GM19372 (cell line): ENCODE data around the gene MTIF2.
"Not testable (repeated sequence)": the region's sequence is repeated elsewhere in the genome, so short reads cannot be mapped to it uniquely, and the experiment has no call there.

Source experiments
- ATAC-seq: cut with Tn5 transposase; IDR thresholded peaks from one replicate; pipeline ENCODE4 v1.9.1; 2021; ENCODE audit warnings: mild to moderate bottlenecking, low read depth, moderate library complexity; ENCODE audit not compliant: unreplicated experiment

MTIF2 gene, protein sequence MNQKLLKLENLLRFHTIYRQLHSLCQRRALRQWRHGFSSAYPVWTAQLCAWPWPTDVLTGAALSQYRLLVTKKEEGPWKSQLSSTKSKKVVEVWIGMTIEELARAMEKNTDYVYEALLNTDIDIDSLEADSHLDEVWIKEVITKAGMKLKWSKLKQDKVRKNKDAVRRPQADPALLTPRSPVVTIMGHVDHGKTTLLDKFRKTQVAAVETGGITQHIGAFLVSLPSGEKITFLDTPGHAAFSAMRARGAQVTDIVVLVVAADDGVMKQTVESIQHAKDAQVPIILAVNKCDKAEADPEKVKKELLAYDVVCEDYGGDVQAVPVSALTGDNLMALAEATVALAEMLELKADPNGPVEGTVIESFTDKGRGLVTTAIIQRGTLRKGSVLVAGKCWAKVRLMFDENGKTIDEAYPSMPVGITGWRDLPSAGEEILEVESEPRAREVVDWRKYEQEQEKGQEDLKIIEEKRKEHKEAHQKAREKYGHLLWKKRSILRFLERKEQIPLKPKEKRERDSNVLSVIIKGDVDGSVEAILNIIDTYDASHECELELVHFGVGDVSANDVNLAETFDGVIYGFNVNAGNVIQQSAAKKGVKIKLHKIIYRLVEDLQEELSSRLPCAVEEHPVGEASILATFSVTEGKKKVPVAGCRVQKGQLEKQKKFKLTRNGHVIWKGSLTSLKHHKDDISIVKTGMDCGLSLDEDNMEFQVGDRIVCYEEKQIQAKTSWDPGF

DNA sequence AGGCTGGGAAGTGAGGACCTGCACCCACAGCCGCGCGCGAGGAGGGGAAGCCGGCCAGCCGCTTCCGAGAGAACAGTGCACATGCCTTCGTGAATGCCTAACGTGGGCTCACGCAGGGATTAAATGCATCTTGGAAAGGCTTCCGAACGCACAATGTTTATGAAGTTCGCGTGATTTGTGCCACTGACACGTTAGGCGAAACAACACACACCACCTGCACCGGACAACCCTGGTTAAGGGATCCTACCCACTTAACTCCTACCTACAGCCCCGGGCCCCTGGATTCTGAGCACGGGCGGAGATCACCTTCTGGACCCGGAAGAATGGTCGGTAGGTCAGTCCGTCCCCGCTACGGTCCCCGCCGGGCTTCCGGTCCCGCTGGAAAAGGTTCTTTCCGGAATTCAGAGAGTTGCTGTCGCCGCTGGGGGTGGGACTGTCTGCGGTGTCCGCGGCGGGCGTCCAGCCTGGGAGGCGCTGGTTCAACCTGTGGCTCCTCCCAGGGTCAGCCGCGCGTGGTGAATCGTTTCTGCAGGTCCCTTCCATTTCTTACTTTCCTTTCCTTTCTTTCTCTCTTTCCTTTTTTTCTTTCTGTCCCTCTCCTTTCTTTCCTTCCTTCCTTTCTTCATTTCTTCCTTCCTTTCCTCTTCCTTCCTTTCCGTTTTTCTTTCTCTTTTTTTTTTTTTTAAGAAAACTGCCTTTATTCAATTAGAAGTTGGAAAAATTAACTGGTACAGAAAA, at the start of gene MTIF2:
TSS of gene MTIF2 (minus strand) at position 325 of the 738 bp plus-strand sequence. CDS start 5,373 bp downstream, outside the sequence.
- ATAC-seq, result peak; percentile 99

DNA sequence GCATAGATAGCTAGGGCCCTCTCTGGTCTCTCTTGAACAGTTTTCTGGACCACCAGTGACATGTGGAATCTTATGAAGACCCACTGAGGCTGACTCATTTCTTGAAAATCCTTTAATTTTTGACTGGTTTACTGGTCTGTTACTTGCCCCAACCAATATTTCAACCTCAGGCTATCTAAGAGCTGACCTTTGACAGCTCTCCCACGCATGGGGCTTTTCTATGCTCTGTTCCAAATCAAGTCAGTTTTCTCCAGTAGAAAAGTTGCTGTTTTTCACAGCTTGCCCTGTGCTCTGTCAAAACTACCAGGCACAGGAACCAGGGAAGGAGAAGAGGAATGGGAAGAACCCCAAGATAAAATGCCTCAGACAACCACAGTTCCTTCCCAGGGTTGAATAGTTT, 46.0 kb upstream of the MTIF2 start:
- no peak for ATAC-seq

DNA sequence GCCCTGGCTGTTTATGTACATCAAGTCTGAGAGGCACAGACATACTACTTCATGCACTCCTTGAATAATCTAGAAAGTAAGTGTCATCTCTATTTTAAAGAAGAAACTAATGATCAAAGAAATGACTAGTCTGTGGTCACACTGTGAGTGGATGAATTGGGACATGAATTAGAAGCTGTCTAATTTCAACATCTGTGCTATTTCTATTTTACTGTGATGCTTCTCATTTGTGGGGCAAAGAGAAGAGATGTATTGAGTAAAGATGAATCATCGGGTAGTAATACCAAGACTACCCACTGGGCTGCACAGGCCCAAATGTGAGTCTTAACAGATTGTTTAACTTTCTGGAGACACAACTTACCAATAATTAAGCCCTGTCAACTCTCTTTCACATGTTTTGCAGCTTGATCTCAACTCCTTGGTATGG, 42.4 kb upstream of the MTIF2 start:
- ATAC-seq, result peak; percentile 85

DNA sequence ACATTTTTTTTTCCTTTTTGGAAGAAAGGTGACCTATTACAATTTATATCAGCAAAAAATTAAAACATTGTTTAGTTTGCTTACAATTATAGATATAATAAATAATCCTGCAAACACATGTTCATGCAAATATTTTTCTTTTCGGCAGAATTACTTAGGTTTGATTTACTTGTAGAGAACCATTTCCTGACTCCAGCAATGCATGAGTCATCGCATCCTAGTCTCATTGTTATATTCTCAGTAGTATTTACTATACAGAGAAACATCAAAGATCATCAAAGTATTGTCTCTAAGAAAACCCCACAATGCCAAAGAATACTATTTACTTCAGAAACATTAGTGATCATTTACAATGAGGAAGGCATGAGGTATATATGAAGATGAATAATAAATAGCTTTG, 40.4 kb upstream of the MTIF2 start:
- no peak for ATAC-seq

DNA sequence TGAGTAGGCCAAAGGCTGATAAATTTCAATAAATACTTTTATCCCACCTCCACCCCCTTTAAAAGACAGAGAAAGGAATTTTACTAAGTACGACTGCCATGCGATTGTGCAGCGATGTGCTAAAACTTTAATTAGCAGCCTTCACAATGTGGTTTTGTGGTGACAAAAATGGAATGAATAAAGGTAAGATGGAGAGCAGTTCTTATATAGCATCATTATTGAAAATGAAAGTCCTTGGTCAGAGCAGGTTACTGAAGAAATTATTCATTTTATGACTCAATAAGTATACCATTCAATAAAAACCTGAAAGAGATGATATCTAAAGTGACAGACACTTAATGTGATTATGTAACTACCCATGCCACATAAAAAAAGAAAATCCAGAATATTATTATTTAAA, 33.2 kb upstream of the MTIF2 start:
- peak; percentile 55 for ATAC-seq

DNA sequence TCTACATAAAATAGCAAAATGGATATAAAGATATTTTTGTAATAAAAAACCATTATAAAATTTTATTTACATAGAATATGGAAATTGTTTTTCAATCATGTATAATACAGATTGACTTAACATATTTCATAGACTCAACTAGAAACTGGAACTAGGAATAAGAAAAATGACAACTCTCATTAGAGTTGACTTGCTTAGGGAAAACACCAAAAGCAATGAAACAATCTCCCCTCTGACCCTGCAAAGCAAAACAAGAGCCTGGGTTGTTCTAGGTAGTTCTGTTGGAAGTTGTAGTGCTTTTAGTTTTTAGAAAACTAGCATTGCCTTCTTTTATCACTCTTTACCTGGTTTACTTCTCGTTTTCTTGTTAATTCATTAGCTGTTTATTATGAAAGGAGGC, 32.2 kb upstream of the MTIF2 start:
- ATAC-seq, result no peak

DNA sequence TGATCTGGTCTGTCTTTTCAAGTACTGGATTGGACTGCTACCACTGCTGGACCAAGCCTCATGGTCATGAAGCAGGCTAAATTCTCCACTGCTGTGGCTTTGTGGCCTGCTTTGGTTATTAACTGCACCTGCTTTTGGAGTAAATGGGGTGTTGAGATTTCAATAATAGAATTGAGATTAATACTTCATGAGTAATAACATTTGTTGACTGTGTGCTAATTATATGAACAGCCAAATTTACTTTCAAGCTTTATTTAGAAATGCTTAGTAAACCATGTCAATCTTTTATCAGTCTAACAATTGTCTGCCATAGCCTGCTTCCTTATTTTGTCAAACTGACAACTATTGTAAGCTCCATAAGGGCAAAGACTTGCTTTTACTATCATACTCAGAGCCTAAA, 27.4 kb upstream of the MTIF2 start:
- no peak for ATAC-seq

DNA sequence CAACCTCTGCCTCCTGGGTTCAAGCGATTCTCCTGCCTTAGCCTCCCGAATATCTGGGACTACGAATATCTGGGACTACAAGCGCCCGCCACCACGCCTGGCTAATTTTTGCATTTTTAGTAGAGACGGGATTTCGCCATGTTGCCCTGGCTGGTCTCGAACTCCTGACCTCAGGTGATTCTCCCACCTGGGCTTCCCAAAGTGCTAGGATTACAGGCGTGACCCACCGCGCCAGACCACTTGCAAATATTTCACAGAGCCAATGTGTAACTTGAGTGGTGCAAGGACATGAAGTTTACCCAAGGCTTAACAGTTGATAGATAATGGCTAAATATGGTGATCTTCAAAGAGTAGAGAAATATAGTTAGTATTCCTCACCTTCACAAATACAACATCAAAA, 14.1 kb upstream of the MTIF2 start:
- no peak for ATAC-seq

DNA sequence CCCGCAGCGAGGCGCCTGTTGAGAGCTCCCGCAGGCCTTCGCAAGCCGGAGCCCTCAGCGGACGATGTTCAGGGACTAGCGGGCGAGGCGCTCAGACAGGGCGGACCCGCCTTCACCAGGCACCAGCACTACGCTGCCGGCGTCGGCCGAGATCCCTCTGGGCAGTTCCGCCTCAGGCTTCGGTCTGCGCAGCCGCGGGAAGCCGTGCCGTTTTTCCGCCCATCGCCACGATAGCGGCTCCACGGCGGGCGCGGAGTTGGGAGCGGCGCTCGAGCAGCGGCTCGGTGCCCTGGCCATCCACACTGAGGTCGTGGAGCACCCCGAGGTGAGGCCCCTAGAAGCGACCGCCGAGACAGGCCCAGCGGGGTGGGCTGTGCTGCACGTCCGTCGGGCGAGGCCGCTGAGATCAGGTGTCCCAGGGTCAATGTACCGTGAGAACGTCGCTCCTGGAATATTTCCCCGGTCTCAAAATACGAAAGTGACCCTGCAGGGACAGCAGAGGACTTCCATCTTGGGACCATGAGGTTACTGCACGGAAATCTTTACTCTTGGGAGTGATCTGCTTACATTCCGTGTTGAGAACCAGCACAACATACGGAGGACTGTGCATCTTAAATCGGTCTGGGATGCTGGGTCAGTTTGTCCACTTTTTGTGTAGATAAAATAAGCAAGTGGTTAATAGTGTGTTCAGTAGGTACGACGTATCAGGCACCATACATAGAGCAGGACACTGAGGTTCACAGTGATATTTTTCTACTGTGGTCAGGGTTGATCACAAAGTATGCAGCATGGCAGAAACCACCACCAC, 13.3 kb upstream of the MTIF2 start:
- ATAC-seq, result peak; percentile 96

DNA sequence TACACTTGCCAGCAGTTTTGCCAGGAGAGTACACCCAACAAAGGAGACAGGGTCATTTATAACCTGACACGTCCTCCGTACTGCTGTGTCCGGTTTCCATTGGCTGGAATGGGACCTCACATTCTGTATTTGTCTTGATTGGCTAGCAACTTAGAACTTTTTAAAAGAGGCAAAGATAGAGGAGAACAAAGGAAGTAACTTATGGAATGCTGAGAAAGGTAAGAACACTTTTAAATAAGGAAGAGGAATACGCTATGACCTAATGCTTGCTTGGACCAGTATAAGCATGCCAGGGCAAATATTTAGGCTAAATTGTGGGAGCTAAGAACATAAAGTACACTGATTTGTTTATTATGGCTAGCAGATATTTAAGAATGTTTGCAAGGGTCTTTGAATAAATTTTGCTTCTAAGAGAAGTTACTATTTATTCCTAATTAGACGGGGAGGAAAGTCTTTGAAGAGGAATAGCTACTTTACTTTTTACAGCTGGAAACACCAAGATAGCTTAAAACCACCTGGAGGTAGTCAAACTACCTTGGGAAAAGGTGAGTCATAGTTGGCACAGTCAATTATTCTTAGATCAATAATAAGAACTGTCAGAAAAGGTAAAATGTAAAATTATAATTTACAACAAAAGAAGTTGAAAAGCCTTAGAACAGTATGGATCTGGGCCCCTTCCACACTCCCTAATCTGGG, 12.0 kb upstream of the MTIF2 start:
- not testable (repeated sequence) for ATAC-seq

DNA sequence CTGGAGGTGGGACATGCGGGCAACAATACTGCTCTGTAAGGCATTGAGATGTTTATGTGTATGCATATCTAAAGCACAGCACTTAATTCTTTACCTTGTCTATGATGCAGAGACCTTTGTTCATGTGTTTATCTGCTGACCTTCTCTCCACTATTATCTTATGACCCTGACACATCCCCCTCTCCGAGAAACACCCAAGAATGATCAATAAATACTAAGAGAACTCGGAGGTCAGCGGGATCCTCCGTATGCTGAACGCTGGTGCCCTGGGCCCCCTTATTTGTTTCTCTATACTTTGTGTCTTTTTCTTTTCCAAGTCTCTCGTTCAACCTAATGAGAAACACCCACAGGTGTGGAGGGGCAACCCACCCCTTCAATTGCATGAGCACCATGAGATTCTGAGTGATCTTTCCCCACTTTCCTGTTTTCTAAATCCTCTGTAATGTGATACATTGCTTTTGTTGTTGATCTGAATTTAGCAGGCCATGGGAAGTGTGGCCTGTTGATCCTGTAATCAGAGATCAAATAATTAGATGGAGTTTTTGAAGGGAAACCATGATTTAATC, 10.9 kb upstream of the MTIF2 start:
- ATAC-seq, result not testable (repeated sequence)

DNA sequence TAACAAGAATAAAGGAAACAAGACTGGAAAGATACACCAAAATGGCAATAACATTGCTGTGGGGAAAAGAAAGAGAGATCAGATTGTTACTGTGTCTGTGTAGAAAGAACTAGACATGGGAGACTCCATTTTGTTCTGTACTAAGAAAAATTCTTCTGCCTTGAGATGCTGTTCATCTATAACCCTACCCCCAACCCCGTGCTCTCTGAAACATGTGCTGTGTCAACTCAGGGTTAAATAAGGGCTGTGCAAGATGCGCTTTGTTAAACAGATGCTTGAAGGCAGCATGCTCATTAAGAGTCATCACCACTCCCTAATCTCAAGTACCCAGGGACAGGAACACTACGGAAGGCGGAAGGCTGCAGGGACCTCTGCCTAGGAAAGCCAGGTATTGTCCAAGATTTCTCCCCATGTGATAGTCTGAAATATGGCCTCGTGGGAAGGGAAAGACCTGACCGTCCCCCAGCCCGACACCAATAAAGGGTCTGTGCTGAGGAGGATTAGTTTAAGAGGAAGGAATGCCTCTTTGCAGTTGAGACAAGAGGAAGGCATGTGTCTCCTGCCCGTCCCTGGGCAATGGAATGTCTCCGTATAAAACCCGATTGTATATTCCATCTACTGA, 10.3 kb upstream of the MTIF2 start:
- ATAC-seq, result not testable (repeated sequence)

DNA sequence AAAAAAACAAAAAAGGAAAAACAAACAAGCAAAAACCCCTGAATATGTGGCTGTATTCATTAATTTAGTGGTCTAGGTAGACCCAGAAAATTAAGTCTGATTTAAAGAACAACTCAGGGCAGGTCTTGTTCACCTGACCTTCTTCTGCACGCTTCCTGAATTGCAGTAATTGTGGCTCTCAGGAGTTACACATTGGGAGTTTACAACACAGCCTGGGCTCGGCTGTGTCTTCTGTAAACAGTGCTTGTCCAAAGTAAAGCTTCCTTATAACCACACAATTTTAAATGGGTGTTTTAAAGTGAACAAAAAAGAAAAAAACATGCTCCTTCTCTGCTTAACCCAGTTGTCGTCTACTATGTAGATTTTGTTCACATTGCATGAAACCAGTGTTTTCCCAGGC, 8.3 kb upstream of the MTIF2 start:
- no peak for ATAC-seq

DNA sequence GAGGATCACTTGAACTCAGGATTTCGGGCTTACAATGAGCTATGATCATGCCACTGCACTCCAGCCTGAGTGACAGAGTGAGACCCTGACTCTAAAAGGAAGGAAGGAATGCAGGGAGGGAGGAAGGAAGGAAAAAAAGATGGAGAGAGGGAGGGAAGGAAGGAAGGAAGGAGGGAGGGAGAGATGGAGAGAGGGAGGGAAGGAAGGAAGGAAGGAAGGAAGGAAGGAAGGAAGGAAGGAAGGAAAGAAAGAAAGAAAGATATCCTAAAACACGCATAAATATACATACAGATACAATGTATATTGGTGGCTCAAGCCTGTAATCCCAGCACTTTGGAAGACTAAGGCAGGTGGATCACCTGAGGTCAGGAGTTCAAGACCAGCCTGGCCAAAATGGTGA, 5.3 kb upstream of the MTIF2 start:
- not testable (repeated sequence) for ATAC-seq

DNA sequence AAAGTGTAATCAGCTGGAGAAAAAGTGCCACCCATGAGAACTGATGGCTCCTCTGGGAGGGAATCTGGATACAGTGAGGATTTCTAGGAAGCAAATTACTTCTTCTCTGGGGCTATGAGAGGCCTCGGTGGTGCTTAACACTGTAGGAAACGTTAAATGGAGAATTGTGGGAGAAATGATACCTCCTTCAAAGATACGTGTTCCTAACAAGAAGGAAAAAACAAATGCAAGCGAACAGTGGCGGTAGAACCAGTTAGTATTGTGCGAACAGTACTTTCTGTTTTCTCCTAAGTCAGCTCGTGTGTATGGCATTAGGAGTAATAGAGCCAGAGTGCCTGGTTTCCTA, 587 bp upstream of the MTIF2 start:
- no peak for ATAC-seq

DNA sequence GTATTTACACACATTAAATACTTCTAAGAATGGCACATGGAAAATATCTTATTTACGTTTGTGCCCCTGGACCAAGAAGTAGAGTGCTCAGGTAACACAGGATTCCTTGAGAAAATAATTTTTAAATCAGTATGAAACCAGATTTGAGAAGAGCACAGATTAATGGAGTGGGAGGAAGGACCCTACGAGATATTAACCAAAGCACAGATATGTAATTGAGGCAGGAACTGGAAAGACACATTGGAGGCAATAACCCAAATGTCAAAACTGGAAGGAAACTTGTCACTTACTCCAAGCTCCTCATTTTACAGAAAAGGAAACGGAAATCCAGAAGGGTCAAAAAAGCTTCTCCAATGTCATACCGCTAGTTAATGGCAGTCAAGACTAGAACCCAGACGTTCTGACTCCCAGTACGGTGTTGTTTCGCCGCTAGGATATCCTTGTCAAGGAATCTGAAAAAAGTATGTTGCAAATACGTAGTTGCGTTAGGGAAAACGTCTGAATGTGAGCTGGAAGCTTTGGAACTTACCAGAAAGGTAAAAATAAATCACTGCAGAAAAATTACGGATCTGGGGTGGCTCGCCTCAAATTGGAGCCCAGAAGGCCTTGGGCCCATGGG, 634 bp downstream of the MTIF2 start:
- no peak for ATAC-seq

DNA sequence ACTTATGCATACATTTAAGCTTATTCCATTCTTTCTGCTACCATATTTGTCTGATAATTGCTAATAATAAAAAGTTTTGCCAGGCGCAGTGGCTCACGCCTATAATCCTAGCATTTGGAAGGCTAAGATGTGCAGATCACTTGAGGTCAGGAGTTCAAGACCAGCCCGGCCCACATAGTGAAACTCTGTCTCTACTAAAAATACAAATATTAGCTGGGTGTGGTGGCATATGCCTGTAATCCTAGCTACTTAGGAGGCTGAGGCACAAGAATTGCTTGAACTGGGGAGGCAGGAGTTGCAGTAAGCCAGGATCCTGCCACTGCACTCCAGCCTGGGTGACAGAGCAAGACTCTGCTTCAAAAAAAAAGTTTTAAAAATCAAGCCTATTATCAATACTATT, 9.4 kb downstream of the MTIF2 start:
- not testable (repeated sequence) for ATAC-seq

DNA sequence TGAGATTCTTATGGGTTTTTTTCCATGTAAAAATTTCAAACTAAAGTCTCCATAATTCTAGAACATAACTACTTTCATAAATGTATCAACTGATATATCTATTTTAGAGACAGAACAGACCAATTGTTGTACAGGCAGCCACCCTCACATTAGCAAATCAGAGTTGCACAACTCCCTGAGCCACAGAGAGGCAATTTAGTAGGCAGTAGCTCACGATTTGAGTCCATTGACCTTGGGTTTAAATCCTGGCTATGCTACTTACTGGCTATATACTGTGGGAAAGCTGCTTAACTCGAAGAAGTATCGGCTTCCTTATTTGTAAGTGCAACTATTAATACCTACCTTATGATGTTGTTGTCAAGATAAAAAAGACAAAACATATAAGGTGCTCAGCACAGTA, 16.2 kb downstream of the MTIF2 start:
- no peak for ATAC-seq

DNA sequence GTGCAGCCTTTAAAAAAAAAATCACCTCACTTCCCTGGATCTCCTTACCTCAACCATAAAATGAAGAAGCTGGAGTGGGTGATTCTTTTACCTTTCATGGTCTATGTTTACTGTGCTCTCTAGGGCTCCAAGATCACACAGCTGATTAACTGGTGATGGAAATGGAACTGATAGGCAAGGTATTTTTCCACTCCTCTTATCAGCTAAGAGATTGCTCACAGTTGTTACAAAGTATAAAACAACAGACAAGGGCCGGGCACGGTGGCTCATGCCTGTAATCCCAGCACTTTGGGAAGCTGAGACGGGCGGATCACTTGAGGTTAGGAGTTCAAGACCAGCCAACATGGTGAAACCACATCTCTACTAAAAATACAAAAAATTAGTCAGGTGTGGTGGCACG, 22.0 kb downstream of the MTIF2 start:
- ATAC-seq, result no peak
